PC-9 (cell line): ENCODE data around the gene BPIFB1. TPM values are rescaled to one million over a fixed set of nuclear protein-coding genes. Genes with fewer than 3 reads are reported as not detected.

ENCODE experiments used
- BruUV-seq: library from RNA; stranded (reverse); fragments of 400-500 nt; replicated peaks from 2 replicates; lab custom pipeline; 2021; lab: Mats Ljungman, UMichigan
- CTCF ChIA-PET: fragments of 300-600 bp; sonication (Branson Sonifier 250); formaldehyde crosslinking; loops from one replicate; lab custom pipeline; 2022; ENCODE audit warnings: antibody characterized with exemption; lab: Charles Lee
- POLR2A ChIA-PET: fragments of 300-600 bp; sonication (Branson Sonifier 250); formaldehyde crosslinking; loops from one replicate; lab custom pipeline; 2022; ENCODE audit warnings: antibody characterized with exemption; ENCODE audit not compliant: unreplicated experiment; lab: Charles Lee
- DNase-seq, 2 experiments: peaks; one replicate each; pipeline versions ENCODE4 v3.0.0 to v3.0.0-alpha.2; 2015 to 2022; ENCODE audit warnings: mixed read lengths in 1 of 2
- H2AFZ ChIP-seq: fragments of 200-600 bp; sonication (generic); 2 replicates; pipeline ENCODE4 v1.8.1; 2017; ENCODE audit warnings: antibody characterized with exemption
- H3F3A ChIP-seq: fragments of 200-600 bp; sonication (generic); 2 replicates; pipeline ENCODE4 v1.8.1; 2017; ENCODE audit warnings: antibody characterized with exemption, mild to moderate bottlenecking, low read depth; ENCODE audit not compliant: insufficient read depth
- H3K27ac ChIP-seq: fragments of 200-600 bp; sonication (generic); 2 replicates; pipeline ENCODE4 v1.6.1; 2016; ENCODE audit warnings: mixed run types
- H3K27me3 ChIP-seq: fragments of 200-600 bp; sonication (generic); 2 replicates; pipeline ENCODE4 v1.6.1; 2016; ENCODE audit warnings: low read depth, mixed run types; ENCODE audit not compliant: insufficient read depth
- H3K36me3 ChIP-seq: fragments of 200-600 bp; sonication (generic); 2 replicates; pipeline ENCODE4 v1.6.1; 2016; ENCODE audit warnings: low read depth, mixed run types
- H3K4me1 ChIP-seq: fragments of 200-600 bp; sonication (generic); replicated peaks from 2 replicates; pipeline ENCODE4 v1.6.1; 2016; ENCODE audit warnings: mixed run types; ENCODE audit not compliant: insufficient read depth
- H3K4me2 ChIP-seq: fragments of 200-600 bp; sonication (generic); 2 replicates; pipeline ENCODE4 v1.6.1; 2017; ENCODE audit warnings: mixed run types
- H3K4me3 ChIP-seq: fragments of 200-600 bp; sonication (generic); 2 replicates; pipeline ENCODE4 v1.6.1; 2016; ENCODE audit warnings: mixed run types
- H3K79me2 ChIP-seq: fragments of 200-600 bp; sonication (generic); 2 replicates; pipeline ENCODE4 v1.6.1; 2017; ENCODE audit warnings: low read depth, mixed run types
- H3K9me2 ChIP-seq: fragments of 200-600 bp; sonication (generic); 2 replicates; pipeline ENCODE4 v1.8.1; 2017; ENCODE audit warnings: mild to moderate bottlenecking; ENCODE audit not compliant: insufficient read depth
- H3K9me3 ChIP-seq: fragments of 200-600 bp; sonication (generic); 2 replicates; pipeline ENCODE4 v1.8.1; 2016; ENCODE audit warnings: low read depth; ENCODE audit not compliant: insufficient read depth
- H4K20me1 ChIP-seq: fragments of 200-600 bp; sonication (generic); 2 replicates; pipeline ENCODE4 v1.8.1; 2017; ENCODE audit not compliant: insufficient read depth
- CTCF ChIP-seq: fragments of 200-600 bp; sonication (generic); conservative IDR thresholded peaks from 2 replicates; pipeline ENCODE4 v1.6.1; 2017; ENCODE audit warnings: mixed run types, antibody characterized with exemption, mild to moderate bottlenecking, moderate library complexity
- EZH2 ChIP-seq: fragments of 200-600 bp; sonication (generic); IDR thresholded peaks from 2 replicates; pipeline ENCODE4 v1.8.0; 2017; ENCODE audit warnings: antibody characterized with exemption, low read depth
- intact Hi-C: fragments of 100-400 bp; cut with micrococcal nuclease; formaldehyde crosslinking; loops from one replicate; pipeline ENCODE4 v1.10.0; 2022; ENCODE audit not compliant: unreplicated experiment
- total RNA-seq: library from RNA; stranded (reverse); gene quantifications from 2 replicates; pipeline ENCODE4 v1.2.3, GENCODE V29; 2021

The BPIFB1 gene
- total RNA-seq, 1 experiment from 2014 or later = not detected

DNA sequence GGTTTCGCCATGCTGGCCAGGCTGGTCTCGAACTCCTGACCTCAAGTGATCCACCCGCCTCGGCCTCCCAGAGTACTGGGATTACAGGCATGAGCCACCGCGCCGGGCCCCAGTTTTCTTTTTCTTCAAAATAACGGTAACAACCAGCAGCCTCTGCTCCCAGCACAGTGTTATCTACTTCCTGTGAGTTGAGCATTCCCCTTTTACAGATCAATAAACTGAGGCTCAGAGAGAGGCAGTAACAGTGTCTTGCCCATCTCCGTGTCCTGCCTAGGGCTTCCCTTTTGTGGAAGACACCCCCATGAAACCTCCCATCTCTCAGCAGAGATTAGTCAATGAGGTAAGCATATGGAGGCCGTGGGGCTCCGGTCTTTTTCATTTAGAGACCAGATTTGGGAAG is 29.6 kb downstream of the BPIFB1 start:
- TF ChIP-seq CTCF = no peak
- TF ChIP-seq EZH2 = no peak
- Histone ChIP-seq H3K4me1 (no peaks in the 10 kb centered on the region; the same call in 1 of the 2 replicates), H3K9me2 (no peaks in the 10 kb centered on the region), H3K4me3 (no peak overlapping the region), H2AFZ (no peak overlapping the region), H3K36me3 (no peaks in the 10 kb centered on the region), H3K79me2 (no peaks in the 10 kb centered on the region), H4K20me1 (no peaks in the 10 kb centered on the region), H3K27ac (no peak overlapping the region), H3K9me3 (no peaks in the 10 kb centered on the region), H3K27me3 (peaks cover 4% of the 10 kb centered on the region), H3K4me2 (no peak overlapping the region), H3F3A (0 out of 2 replicates have a peak, but pooled peaks cover 4% of the 10 kb centered on the region)
- BruUV-seq = no TSS peak
- CTCF ChIA-PET = no interaction called here
- POLR2A ChIA-PET = no interaction called here
- no peak for DNase-seq
- intact Hi-C loops = no loop called here

DNA sequence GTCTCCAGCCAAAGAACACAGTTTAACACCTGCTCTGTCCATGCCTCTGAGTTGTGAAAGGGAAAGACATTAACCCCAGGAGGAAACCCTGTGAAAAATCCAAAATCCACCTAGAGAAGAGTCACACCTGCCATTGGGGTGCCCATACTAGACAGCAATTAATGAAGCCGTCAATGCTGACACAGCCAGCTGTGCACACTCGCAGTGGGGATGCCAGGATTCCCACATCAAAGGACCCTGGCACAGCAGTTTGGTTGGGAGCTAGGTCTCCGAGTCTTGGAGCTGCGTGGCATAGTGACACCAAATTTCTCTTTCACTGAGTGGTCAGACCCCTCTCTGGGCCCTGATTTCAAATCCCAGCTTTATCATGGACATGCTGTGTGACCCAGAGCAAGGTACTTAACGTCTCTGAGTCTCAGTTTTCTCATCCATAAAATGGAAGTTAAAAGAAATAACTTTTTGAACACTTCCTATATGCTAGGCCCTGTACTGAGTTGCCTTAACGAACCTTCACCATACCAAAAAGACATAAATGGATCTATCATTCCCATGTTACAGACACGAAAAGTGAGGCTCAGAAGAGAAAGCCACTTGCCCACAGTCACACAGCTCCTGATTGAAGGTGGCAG is 30.8 kb downstream of the BPIFB1 start:
- no TSS peak for BruUV-seq

GRCh38 chr20:33316343-33316742 is 33.3 kb downstream of the BPIFB1 start:
- no peak overlapping the region for H2AFZ ChIP-seq
- peaks cover 30% of the 10 kb centered on the region for H3K27me3 ChIP-seq
- no peaks in the 10 kb centered on the region for H3K9me3 ChIP-seq
- H4K20me1 ChIP-seq = no peaks in the 10 kb centered on the region
- CTCF ChIA-PET = no interaction called here
- H3K4me1 ChIP-seq = no peaks in the 10 kb centered on the region
- H3K4me2 ChIP-seq = no peak overlapping the region
- no TSS peak for BruUV-seq
- POLR2A ChIA-PET = no interaction called here
- peak in 1 of 2 experiments; percentile 6 for DNase-seq
- TF ChIP-seq CTCF (no peak), EZH2 (no peak)
- H3K79me2 ChIP-seq = no peaks in the 10 kb centered on the region
- H3K27ac ChIP-seq = no peak overlapping the region
- no peaks in the 10 kb centered on the region for H3F3A ChIP-seq
- no peaks in the 10 kb centered on the region for H3K9me2 ChIP-seq
- intact Hi-C loops = no loop called here
- H3K36me3 ChIP-seq = no peaks in the 10 kb centered on the region
- no peak overlapping the region for H3K4me3 ChIP-seq

More for the DNA sequence above, 30.8 kb downstream of the BPIFB1 start:
- H3K27me3 ChIP-seq = peaks cover 16% of the 10 kb centered on the region
- H3K27ac ChIP-seq = no peak overlapping the region
- no peaks in the 10 kb centered on the region; the same call in 1 of the 2 replicates for H3K4me1 ChIP-seq
- no peak overlapping the region for H2AFZ ChIP-seq
- CTCF ChIA-PET = no interaction called here
- TF ChIP-seq EZH2 = no peak
- no peak for TF ChIP-seq CTCF
- POLR2A ChIA-PET = no interaction called here
- no peaks in the 10 kb centered on the region for H4K20me1 ChIP-seq
- no peaks in the 10 kb centered on the region for H3K79me2 ChIP-seq
- no peak overlapping the region for H3K4me2 ChIP-seq
- intact Hi-C loops = no loop called here
- no peak for DNase-seq
- no peaks in the 10 kb centered on the region for H3K9me2 ChIP-seq
- 0 out of 2 replicates have a peak, but pooled peaks cover 4% of the 10 kb centered on the region for H3F3A ChIP-seq
- H3K4me3 ChIP-seq = no peak overlapping the region
- H3K9me3 ChIP-seq = no peaks in the 10 kb centered on the region
- H3K36me3 ChIP-seq = no peaks in the 10 kb centered on the region
